ENCODE measurements around the gene TRIO.

The TRIO gene

DNA sequence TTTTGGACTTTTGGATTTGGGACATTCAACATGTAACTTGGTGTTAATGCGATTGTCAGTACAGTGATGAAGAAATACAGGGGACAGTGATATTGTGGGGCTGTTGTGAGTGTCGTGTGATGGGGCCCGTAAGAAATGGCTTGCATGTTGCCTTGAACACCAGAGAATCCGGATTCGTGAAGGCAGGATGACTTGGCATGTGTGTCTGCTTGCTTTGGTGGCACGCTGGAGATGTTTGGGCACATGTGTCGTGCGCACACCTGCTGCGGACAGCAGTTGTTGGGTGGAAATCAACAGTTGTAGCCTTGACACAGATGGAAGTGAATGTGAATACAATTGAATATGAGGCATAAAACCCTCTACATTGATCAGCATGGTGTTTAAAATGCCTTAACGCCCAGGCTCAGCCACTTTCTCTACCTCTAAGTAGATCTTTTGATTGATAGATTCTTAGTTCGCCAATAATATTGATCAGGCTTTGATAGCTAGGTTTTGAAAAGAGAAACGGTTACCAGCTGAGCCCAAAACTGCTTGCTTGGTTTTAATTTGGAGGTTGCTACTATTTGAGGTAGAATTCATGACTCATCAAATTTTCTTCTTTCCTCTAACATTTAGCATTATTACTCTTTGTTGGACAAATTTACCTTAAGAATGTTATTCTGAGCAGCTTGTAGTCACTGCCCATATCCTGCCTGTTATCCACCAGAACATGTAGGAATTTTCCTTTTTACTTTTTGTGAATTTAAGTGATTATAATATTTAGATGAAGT lies 94.4 kb downstream of the TRIO start:
- H3K4me3 ChIP-seq = no peak overlapping the region
- no peak overlapping the region for H3K27ac ChIP-seq
- intact Hi-C loops (cut with DNase I; ENCODE audit: low total_unique reads) = no loop called here
- no peak for DNase-seq
- H3K36me3 ChIP-seq = no peaks in the 10 kb centered on the region
- no peaks in the 10 kb centered on the region for H3K27me3 ChIP-seq
- H3K4me1 ChIP-seq = peaks cover 0 to 62% (median 15%) of the 10 kb centered on the region in 4 donors
- TF ChIP-seq CTCF (IDR thresholded peaks at IDR 0.05) = no peak
- H3K9me3 ChIP-seq = no peaks in the 10 kb centered on the region

DNA sequence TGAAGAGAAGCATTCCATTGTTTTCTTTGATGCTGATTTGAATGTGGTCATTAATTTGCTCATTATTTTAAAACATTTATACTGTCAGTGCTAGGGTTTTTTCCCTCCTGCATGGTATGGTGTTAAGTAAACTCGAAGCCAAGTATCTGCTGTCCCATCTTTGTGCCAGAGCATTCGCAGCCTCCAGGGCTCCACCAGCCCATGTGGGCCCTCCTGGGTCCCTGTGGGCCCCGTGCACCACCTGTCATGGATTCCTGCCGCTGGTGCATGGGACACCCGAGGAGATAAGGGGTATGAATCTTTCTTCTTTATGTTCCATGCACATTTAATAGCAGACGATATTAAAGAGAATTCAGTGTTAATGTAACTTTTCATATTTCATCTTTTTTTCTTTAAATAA lies 95.1 kb downstream of the TRIO start:
- TF ChIP-seq CTCF (IDR thresholded peaks at IDR 0.05) = no peak
- H3K36me3 ChIP-seq = no peaks in the 10 kb centered on the region
- no peaks in the 10 kb centered on the region for H3K27me3 ChIP-seq
- H3K27ac ChIP-seq = no peak overlapping the region
- no peak for DNase-seq
- no peak overlapping the region for H3K4me3 ChIP-seq
- intact Hi-C loops (cut with DNase I; ENCODE audit: low total_unique reads) = no loop called here
- H3K4me1 ChIP-seq = peaks cover 0 to 70% (median 14%) of the 10 kb centered on the region in 4 donors
- no peaks in the 10 kb centered on the region for H3K9me3 ChIP-seq

DNA sequence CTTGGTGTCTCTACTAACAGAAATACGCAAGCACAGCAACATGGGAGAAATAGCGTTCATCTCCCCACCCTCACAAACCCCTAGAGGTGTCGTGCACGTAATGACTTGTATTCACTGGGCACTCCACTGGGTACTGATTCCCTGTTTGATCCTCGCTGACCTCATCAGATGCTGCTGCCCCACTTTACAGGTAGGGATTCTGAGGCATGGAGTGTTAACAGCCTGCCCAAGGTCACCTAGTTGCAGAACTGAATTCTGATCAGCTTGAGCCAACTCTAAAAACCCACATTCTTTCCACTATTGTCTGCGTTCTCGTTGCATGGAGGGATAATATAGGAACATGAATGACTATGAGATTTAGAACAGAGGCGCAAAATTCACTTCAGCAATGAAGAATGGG lies 96.3 kb downstream of the TRIO start:
- Histone ChIP-seq H3K4me1 (peaks cover 0 to 71% (median 14%) of the 10 kb centered on the region in 4 donors), H3K4me3 (no peak overlapping the region), H3K27ac (no peak overlapping the region), H3K9me3 (no peaks in the 10 kb centered on the region), H3K27me3 (no peaks in the 10 kb centered on the region), H3K36me3 (no peaks in the 10 kb centered on the region)
- no peak for TF ChIP-seq CTCF (IDR thresholded peaks at IDR 0.05)
- no peak for DNase-seq
- intact Hi-C loops (cut with DNase I; ENCODE audit: low total_unique reads) = no loop called here

GRCh38 chr5:14239951-14240350 lies 96.8 kb downstream of the TRIO start:
- no peak for TF ChIP-seq CTCF (IDR thresholded peaks at IDR 0.05)
- Histone ChIP-seq H3K4me3 (no peak overlapping the region), H3K9me3 (no peaks in the 10 kb centered on the region), H3K4me1 (peaks cover 0 to 74% (median 17%) of the 10 kb centered on the region in 4 donors), H3K27ac (no peak overlapping the region), H3K36me3 (no peaks in the 10 kb centered on the region), H3K27me3 (no peaks in the 10 kb centered on the region)
- intact Hi-C loops (cut with DNase I; ENCODE audit: low total_unique reads) = no loop called here
- no peak for DNase-seq

DNA sequence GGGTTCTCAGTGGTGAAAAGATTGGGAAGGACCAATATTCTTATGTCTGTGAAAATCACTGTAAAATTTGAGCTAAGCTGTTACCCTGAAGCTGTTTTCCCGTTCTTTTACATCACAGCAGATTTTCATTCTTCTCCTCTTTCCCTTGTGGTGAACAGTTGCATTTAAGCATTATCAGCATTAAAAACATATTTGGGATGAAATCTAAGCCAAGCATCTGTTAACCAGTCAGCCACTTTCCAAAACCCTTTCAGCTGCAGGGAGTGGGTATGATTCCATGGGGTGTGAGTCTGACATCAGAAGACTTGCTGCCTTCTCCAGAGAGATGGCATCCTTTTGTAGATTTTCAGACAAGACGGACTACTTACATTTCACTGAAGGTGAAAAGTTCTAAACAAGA lies 97.2 kb downstream of the TRIO start:
- no peak for DNase-seq
- intact Hi-C loops (cut with DNase I; ENCODE audit: low total_unique reads) = no loop called here
- Histone ChIP-seq H3K4me1 (peaks cover 0 to 78% (median 19%) of the 10 kb centered on the region in 4 donors), H3K27me3 (no peaks in the 10 kb centered on the region), H3K36me3 (no peaks in the 10 kb centered on the region), H3K4me3 (no peak overlapping the region), H3K9me3 (no peaks in the 10 kb centered on the region), H3K27ac (no peak overlapping the region)
- no peak for TF ChIP-seq CTCF (IDR thresholded peaks at IDR 0.05)
